Measurements from ENCODE around the gene ISX. TPM values are rescaled to one million over a fixed set of nuclear protein-coding genes. Genes with fewer than 3 reads are reported as not detected.

Gene ISX
- total RNA-seq, 1 donor from 2014 or later, result not detected

- Mint-ChIP-seq H3K27me3 (ENCODE audit: unreplicated experiment) (no peaks in the 10 kb centered on the region), H3K9me3 (ENCODE audit: unreplicated experiment) (no peaks in the 10 kb centered on the region), H3K36me3 (ENCODE audit: unreplicated experiment) (no peaks in the 10 kb centered on the region)
Measured at GRCh38 chr22:35099883-35100282, 33.9 kb downstream of the ISX start.

DNA sequence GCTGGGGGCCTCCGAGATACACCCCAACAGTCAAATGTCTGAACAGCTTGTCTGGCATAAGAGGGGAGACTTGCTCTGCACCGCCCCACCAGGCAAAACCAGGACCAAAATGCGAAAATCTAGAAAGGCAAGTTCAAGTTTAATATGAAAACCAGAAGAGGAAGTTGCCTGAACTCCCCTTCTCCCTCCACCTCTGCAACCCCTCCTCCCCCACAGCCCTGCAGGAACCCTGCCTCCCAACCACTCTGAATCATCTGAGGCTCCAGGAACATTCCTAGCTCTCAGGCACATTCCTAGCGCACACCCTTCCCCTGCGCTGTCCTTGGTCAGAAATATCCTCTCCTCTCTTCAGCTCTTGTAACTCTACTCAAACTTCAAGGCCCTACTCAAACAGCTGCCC, 36.7 kb downstream of the ISX start:
- Mint-ChIP-seq H3K27ac (ENCODE audit: unreplicated experiment) (no peak overlapping the region), H3K27me3 (ENCODE audit: unreplicated experiment) (no peaks in the 10 kb centered on the region), H3K9me3 (ENCODE audit: unreplicated experiment) (no peaks in the 10 kb centered on the region)

More at GRCh38 chr22:35099883-35100282, 33.9 kb downstream of the ISX start:
- Mint-ChIP-seq H3K4me1 (ENCODE audit: unreplicated experiment) (no peaks in the 10 kb centered on the region), H3K27ac (ENCODE audit: unreplicated experiment) (no peak overlapping the region), H3K4me3 (ENCODE audit: unreplicated experiment) (no peak overlapping the region)
- no peak for DNase-seq (ENCODE audit: extremely low spot score, unreplicated experiment)
- TF ChIP-seq, protein P1, sequence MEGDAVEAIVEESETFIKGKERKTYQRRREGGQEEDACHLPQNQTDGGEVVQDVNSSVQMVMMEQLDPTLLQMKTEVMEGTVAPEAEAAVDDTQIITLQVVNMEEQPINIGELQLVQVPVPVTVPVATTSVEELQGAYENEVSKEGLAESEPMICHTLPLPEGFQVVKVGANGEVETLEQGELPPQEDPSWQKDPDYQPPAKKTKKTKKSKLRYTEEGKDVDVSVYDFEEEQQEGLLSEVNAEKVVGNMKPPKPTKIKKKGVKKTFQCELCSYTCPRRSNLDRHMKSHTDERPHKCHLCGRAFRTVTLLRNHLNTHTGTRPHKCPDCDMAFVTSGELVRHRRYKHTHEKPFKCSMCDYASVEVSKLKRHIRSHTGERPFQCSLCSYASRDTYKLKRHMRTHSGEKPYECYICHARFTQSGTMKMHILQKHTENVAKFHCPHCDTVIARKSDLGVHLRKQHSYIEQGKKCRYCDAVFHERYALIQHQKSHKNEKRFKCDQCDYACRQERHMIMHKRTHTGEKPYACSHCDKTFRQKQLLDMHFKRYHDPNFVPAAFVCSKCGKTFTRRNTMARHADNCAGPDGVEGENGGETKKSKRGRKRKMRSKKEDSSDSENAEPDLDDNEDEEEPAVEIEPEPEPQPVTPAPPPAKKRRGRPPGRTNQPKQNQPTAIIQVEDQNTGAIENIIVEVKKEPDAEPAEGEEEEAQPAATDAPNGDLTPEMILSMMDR (IDR thresholded peaks at IDR 0.05), result no peak

DNA sequence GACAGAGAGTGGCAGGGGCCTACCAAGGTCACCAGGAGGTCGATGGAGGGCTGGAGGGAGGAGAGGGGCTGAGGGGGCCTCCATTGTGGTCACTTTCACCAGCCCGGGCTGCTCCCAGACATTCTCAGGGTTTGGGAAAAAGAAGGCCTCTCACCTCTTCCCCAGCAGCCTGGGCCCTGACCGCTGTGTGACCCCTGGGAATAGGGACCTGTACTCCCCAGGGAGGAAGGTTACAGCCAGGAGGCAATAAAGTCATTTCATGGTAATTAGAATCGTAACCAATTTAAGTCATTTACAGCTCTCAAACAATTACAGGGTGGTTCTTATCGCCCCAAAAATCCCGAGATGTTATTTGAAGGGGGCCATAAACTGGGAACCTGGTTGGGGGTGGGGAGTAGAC, 37.8 kb downstream of the ISX start:
- Mint-ChIP-seq H3K27ac (ENCODE audit: unreplicated experiment) (no peak overlapping the region), H3K4me1 (ENCODE audit: unreplicated experiment) (no peaks in the 10 kb centered on the region), H3K27me3 (ENCODE audit: unreplicated experiment) (no peaks in the 10 kb centered on the region), H3K9me3 (ENCODE audit: unreplicated experiment) (no peaks in the 10 kb centered on the region), H3K4me3 (ENCODE audit: unreplicated experiment) (no peak overlapping the region), H3K36me3 (ENCODE audit: unreplicated experiment) (no peaks in the 10 kb centered on the region)
- DNase-seq (ENCODE audit: extremely low spot score, unreplicated experiment), result no peak
- TF ChIP-seq, protein P1 (IDR thresholded peaks at IDR 0.05), result no peak

More for the DNA sequence above, 36.7 kb downstream of the ISX start:
- no peaks in the 10 kb centered on the region for H3K36me3 Mint-ChIP-seq (ENCODE audit: unreplicated experiment)
- TF ChIP-seq, protein P1 (IDR thresholded peaks at IDR 0.05), result no peak
- H3K4me3 Mint-ChIP-seq (ENCODE audit: unreplicated experiment), result no peak overlapping the region
- H3K4me1 Mint-ChIP-seq (ENCODE audit: unreplicated experiment), result no peaks in the 10 kb centered on the region
- no peak for DNase-seq (ENCODE audit: extremely low spot score, unreplicated experiment)

DNA sequence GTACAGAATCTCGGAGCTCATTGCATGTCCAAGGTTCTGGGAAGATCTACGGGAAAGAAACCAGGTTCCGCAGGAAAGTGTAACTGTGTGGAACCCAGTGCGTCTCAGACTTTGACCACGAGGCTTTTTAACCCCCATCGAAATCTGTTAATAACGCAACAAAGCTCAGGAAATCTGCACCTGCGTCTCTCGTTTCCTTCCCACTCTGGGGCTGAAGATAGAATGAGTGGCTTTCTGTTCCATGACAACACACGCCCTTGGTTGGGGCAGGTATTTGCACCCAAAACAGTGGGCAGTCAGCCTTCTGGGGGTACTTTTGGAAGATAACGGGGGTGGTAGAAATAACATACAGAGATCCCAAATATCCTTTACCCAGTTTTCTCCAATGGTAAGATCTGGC, 38.5 kb downstream of the ISX start:
- Mint-ChIP-seq H3K36me3 (ENCODE audit: unreplicated experiment) (no peaks in the 10 kb centered on the region), H3K9me3 (ENCODE audit: unreplicated experiment) (no peaks in the 10 kb centered on the region), H3K27ac (ENCODE audit: unreplicated experiment) (no peak overlapping the region), H3K4me1 (ENCODE audit: unreplicated experiment) (no peaks in the 10 kb centered on the region), H3K4me3 (ENCODE audit: unreplicated experiment) (no peak overlapping the region), H3K27me3 (ENCODE audit: unreplicated experiment) (no peaks in the 10 kb centered on the region)
- TF ChIP-seq, protein P1 (IDR thresholded peaks at IDR 0.05), result no peak
- DNase-seq (ENCODE audit: extremely low spot score, unreplicated experiment), result no peak

GRCh38 chr22:35109616-35110015, 43.7 kb downstream of the ISX start:
- TF ChIP-seq, protein P1 (IDR thresholded peaks at IDR 0.05), result no peak
- H3K4me1 Mint-ChIP-seq (ENCODE audit: unreplicated experiment), result no peaks in the 10 kb centered on the region
- no peaks in the 10 kb centered on the region for H3K36me3 Mint-ChIP-seq (ENCODE audit: unreplicated experiment)
- H3K4me3 Mint-ChIP-seq (ENCODE audit: unreplicated experiment), result no peak overlapping the region
- no peak for DNase-seq (ENCODE audit: extremely low spot score, unreplicated experiment)
- no peaks in the 10 kb centered on the region for H3K27me3 Mint-ChIP-seq (ENCODE audit: unreplicated experiment)
- no peak overlapping the region for H3K27ac Mint-ChIP-seq (ENCODE audit: unreplicated experiment)
- H3K9me3 Mint-ChIP-seq (ENCODE audit: unreplicated experiment), result no peaks in the 10 kb centered on the region
